ENCODE data around the gene TTLL6. TPM values are rescaled to one million over a fixed set of nuclear protein-coding genes. Genes with fewer than 3 reads are reported as not detected.

The TTLL6 gene
- total and polyA plus RNA-seq, 2 donors (not counting 3 experiments of a cell fraction or from before 2014, with no cell fraction given): not detected

GRCh38 chr17:48854774-48855476 lies 37.9 kb upstream of the TTLL6 start:
- no peak overlapping the region for H3K9ac ChIP-seq (replicated peaks; ENCODE audit: extremely low read depth, insufficient read depth, low read length)
- DNase-seq (ENCODE audit: low read depth, low spot score): no peak
- CTCF ChIA-PET: interaction anchor here (1.1 to 2.8 kb wide), 2 partner anchors 24 to 30 kb away, joined by 3 to 14 read pairs; no protein-coding TSS in a partner anchor
- BruUV-seq (replicated peaks): no TSS peak
- H3K9me3 ChIP-seq (replicated peaks; ENCODE audit: control insufficient read depth, insufficient read depth, low read length): no peaks in the 10 kb centered on the region
- H4K20me1 ChIP-seq (replicated peaks; ENCODE audit: control insufficient read depth, extremely low read depth, insufficient read depth, low read length): no peaks in the 10 kb centered on the region
- peaks cover 5 to 6% of the 10 kb centered on the region in 2 experiments for H3K36me3 ChIP-seq (ENCODE audit: control insufficient read depth in 2 of 2, extremely low read depth in 1 of 2, insufficient read depth in 2 of 2, low read length in 2 of 2)
- H2AFZ ChIP-seq (ENCODE audit: low read depth, low read length): no peak overlapping the region
- no peak overlapping the region for H3K4me2 ChIP-seq (ENCODE audit: insufficient read depth, low read length)
- no peaks in the 10 kb centered on the region for H3K27me3 ChIP-seq (ENCODE audit: control insufficient read depth in 2 of 2, insufficient read depth in 2 of 2, low read length in 2 of 2)
- dilution Hi-C loops (cut with MboI; ENCODE audit: extremely low pct_ligation_motif_present, low sequenced_read_pairs) (no loop called here), intact Hi-C loops (cut with micrococcal nuclease) (no loop called here)
- H3K4me1 ChIP-seq (ENCODE audit: control insufficient read depth, extremely low read depth, insufficient read depth, low read length): no peaks in the 10 kb centered on the region
- TF ChIP-seq GATA2 (IDR thresholded peaks at IDR 0.05; ENCODE audit: insufficient read depth, insufficient read length, low read depth, low read length): no peak
- no peak for TF ChIP-seq EZH2 (IDR thresholded peaks at IDR 0.05; ENCODE audit: borderline replicate concordance, low read depth, low read length, severe bottlenecking)
- TF ChIP-seq MYC (IDR thresholded peaks at IDR 0.05; ENCODE audit: low read depth, low read length): no peak
- no peak for TF ChIP-seq MAX (IDR thresholded peaks at IDR 0.05; ENCODE audit: insufficient read depth, insufficient read length)
- TF ChIP-seq POLR2A (IDR thresholded peaks at IDR 0.05; ENCODE audit: low read depth, low read length): no peak
- POLR2A ChIA-PET: no interaction called here
- H3K79me2 ChIP-seq (ENCODE audit: control insufficient read depth, insufficient read depth, low read length): no peaks in the 10 kb centered on the region
- no peaks in the 10 kb centered on the region for H3K9me1 ChIP-seq (replicated peaks; ENCODE audit: control insufficient read depth, extremely low read depth, insufficient read depth, low read length)
- no peak overlapping the region for H3K4me3 ChIP-seq (replicated peaks in 1 of 3; ENCODE audit: insufficient read depth in 1 of 3, low read depth in 1 of 3, low read length in 3 of 3)
- FAIRE-seq: no peak
- H3K27ac ChIP-seq (ENCODE audit: insufficient read depth, low read depth, low read length): no peak overlapping the region

GRCh38 chr17:48850792-48851323 lies 33.8 kb upstream of the TTLL6 start:
- H3K9ac ChIP-seq (replicated peaks; ENCODE audit: extremely low read depth, insufficient read depth, low read length): no peak overlapping the region
- no peaks in the 10 kb centered on the region for H4K20me1 ChIP-seq (replicated peaks; ENCODE audit: control insufficient read depth, extremely low read depth, insufficient read depth, low read length)
- no peaks in the 10 kb centered on the region for H3K27me3 ChIP-seq (ENCODE audit: control insufficient read depth in 2 of 2, insufficient read depth in 2 of 2, low read length in 2 of 2)
- TF ChIP-seq MYC (IDR thresholded peaks at IDR 0.05; ENCODE audit: low read depth, low read length) (no peak), FOS (IDR thresholded peaks at IDR 0.05; ENCODE audit: borderline replicate concordance, insufficient read depth, low read length) (no peak), EZH2 (IDR thresholded peaks at IDR 0.05; ENCODE audit: borderline replicate concordance, low read depth, low read length, severe bottlenecking) (no peak), GATA2 (IDR thresholded peaks at IDR 0.05; ENCODE audit: insufficient read depth, insufficient read length, low read depth, low read length) (no peak), MAX (IDR thresholded peaks at IDR 0.05; ENCODE audit: insufficient read depth, insufficient read length) (no peak), POLR2AphosphoS5 (IDR thresholded peaks at IDR 0.05; ENCODE audit: insufficient read depth, low read depth, low read length) (no peak), JUN (IDR thresholded peaks at IDR 0.05; ENCODE audit: borderline replicate concordance, insufficient read depth, insufficient read length, low read depth) (no peak)
- no peak for DNase-seq (ENCODE audit: low read depth, low spot score)
- intact Hi-C loops (cut with micrococcal nuclease) (no loop called here), dilution Hi-C loops (cut with MboI; ENCODE audit: extremely low pct_ligation_motif_present, low sequenced_read_pairs) (no loop called here)
- no peaks in the 10 kb centered on the region for H3K4me1 ChIP-seq (ENCODE audit: control insufficient read depth, extremely low read depth, insufficient read depth, low read length)
- H3K79me2 ChIP-seq (ENCODE audit: control insufficient read depth, insufficient read depth, low read length): no peaks in the 10 kb centered on the region
- CTCF ChIA-PET: interaction anchor here (1.3 to 3.2 kb wide), 4 partner anchors 28 to 179 kb away, joined by 3 to 14 read pairs (median 5); no protein-coding TSS in a partner anchor
- H3K9me1 ChIP-seq (replicated peaks; ENCODE audit: control insufficient read depth, extremely low read depth, insufficient read depth, low read length): no peaks in the 10 kb centered on the region
- H2AFZ ChIP-seq (ENCODE audit: low read depth, low read length): no peak overlapping the region
- H3K36me3 ChIP-seq (ENCODE audit: control insufficient read depth in 2 of 2, extremely low read depth in 1 of 2, insufficient read depth in 2 of 2, low read length in 2 of 2): peaks cover 8% of the 10 kb centered on the region in 2 experiments
- H3K4me3 ChIP-seq (replicated peaks in 1 of 3; ENCODE audit: insufficient read depth in 1 of 3, low read depth in 1 of 3, low read length in 3 of 3): no peak overlapping the region
- BruUV-seq (replicated peaks): no TSS peak
- no peak overlapping the region for H3K27ac ChIP-seq (ENCODE audit: insufficient read depth, low read depth, low read length)
- POLR2A ChIA-PET: interaction anchor here (0.5 kb wide), 1 partner anchor 9 kb away, joined by 5 read pairs; no protein-coding TSS in a partner anchor
- no peak for FAIRE-seq
- no peak overlapping the region for H3K4me2 ChIP-seq (ENCODE audit: insufficient read depth, low read length)
- H3K9me3 ChIP-seq (replicated peaks; ENCODE audit: control insufficient read depth, insufficient read depth, low read length): no peaks in the 10 kb centered on the region
